HG03039 (cell line): ENCODE measurements around the gene KCTD20.

Source experiments
- ATAC-seq: cut with Tn5 transposase; IDR thresholded peaks from one replicate; pipeline ENCODE4 v1.9.1; 2021; ENCODE audit warnings: mild to moderate bottlenecking, moderate library complexity; ENCODE audit not compliant: unreplicated experiment

The KCTD20 gene

GRCh38 chr6:36523936-36524499, 81.2 kb downstream of the KCTD20 start:
- no peak for ATAC-seq

- ATAC-seq = no peak
Measured at GRCh38 chr6:36524871-36525270, 82.1 kb downstream of the KCTD20 start.

- ATAC-seq = no peak
Measured at GRCh38 chr6:36525346-36525745, 82.5 kb downstream of the KCTD20 start.

GRCh38 chr6:36526066-36526465, 83.3 kb downstream of the KCTD20 start:
- ATAC-seq = no peak

- ATAC-seq = no peak
Measured at GRCh38 chr6:36533321-36533720, 90.5 kb downstream of the KCTD20 start.

- no peak for ATAC-seq
Measured at GRCh38 chr6:36536873-36537547, 94.2 kb downstream of the KCTD20 start.

GRCh38 chr6:36539814-36540568, 97.2 kb downstream of the KCTD20 start:
- ATAC-seq = no peak
